Calu3 (cell line): ENCODE measurements around the gene GIGYF1. TPM values are rescaled to one million over a fixed set of nuclear protein-coding genes. Genes with fewer than 3 reads are reported as not detected.

ENCODE experiments used
- BruUV-seq: library from RNA; stranded (reverse); fragments of 400-500 nt; replicated peaks from 2 replicates; lab custom pipeline; 2021; lab: Mats Ljungman, UMichigan
- CTCF ChIA-PET: fragments of 300-600 bp; sonication (Branson Sonifier 250); formaldehyde crosslinking; loops from one replicate; lab custom pipeline; 2022; ENCODE audit warnings: antibody characterized with exemption; lab: Charles Lee
- DNase-seq: peaks from one replicate; pipeline ENCODE4 v3.0.0; 2022
- H3K27ac Mint-ChIP-seq: one replicate; pipeline ENCODE4 v1.8.0; 2022; ENCODE audit warnings: mixed read lengths; ENCODE audit not compliant: unreplicated experiment
- H3K27me3 Mint-ChIP-seq: one replicate; pipeline ENCODE4 v1.8.0; 2022; ENCODE audit warnings: mixed read lengths; ENCODE audit not compliant: unreplicated experiment
- H3K36me3 Mint-ChIP-seq: one replicate; pipeline ENCODE4 v1.8.0; 2022; ENCODE audit warnings: mild to moderate bottlenecking, moderate library complexity, mixed read lengths; ENCODE audit not compliant: insufficient read depth, unreplicated experiment
- H3K4me1 Mint-ChIP-seq: one replicate; pipeline ENCODE4 v1.8.0; 2022; ENCODE audit warnings: mild to moderate bottlenecking, low read depth, mixed read lengths; ENCODE audit not compliant: unreplicated experiment
- H3K4me3 Mint-ChIP-seq: one replicate; pipeline ENCODE4 v1.8.0; 2022; ENCODE audit warnings: mild to moderate bottlenecking, low read depth, moderate library complexity, mixed read lengths; ENCODE audit not compliant: unreplicated experiment
- H3K9me3 Mint-ChIP-seq: one replicate; pipeline ENCODE4 v1.8.0; 2022; ENCODE audit warnings: low read depth, mixed read lengths; ENCODE audit not compliant: unreplicated experiment
- CTCF ChIP-seq: fragments of 200-600 bp; IDR thresholded peaks from one replicate; pipeline ENCODE4 v1.8.0; 2022; ENCODE audit warnings: antibody characterized with exemption; ENCODE audit not compliant: unreplicated experiment
- intact Hi-C: fragments of 100-400 bp; cut with micrococcal nuclease; formaldehyde crosslinking; loops from one replicate; pipeline ENCODE4 v1.10.0; 2022; ENCODE audit not compliant: unreplicated experiment
- total RNA-seq: library from RNA; stranded (reverse); gene quantifications from 2 replicates; pipeline ENCODE4 v1.2.3, GENCODE V29; 2022

GIGYF1 gene
- total RNA-seq, 1 experiment from 2014 or later: 30.8 TPM

DNA sequence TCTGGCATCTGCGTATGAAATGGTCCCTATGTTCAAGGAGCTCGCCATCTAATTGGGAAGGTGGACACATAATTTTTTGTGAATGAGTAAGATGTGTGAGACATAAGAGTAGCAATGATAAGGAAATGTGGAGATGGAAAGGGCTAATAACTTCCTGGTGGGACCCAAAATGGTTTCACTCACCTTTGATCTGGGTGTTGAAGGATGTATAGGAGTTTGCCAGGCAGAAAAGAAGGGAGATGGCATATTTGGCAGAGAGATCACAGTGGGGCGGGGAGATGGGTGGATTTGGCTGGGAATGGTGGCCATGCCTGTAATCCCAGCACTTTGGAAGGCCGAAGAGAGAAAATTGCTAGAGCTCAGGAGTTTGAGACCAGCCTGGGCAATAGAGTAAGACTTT, 16.4 kb upstream of the GIGYF1 start:
- BruUV-seq: no TSS peak
- CTCF ChIA-PET: no interaction called here
- intact Hi-C loops: no loop called here

GRCh38 chr7:100708395-100708794, 14.3 kb upstream of the GIGYF1 start:
- H3K9me3 Mint-ChIP-seq: no peaks in the 10 kb centered on the region
- H3K4me3 Mint-ChIP-seq: no peak overlapping the region
- H3K27ac Mint-ChIP-seq: no peak overlapping the region
- CTCF ChIA-PET: no interaction called here
- no peak for TF ChIP-seq CTCF
- H3K36me3 Mint-ChIP-seq: peaks cover 25% of the 10 kb centered on the region
- no peaks in the 10 kb centered on the region for H3K4me1 Mint-ChIP-seq
- intact Hi-C loops: no loop called here
- no peaks in the 10 kb centered on the region for H3K27me3 Mint-ChIP-seq
- no peak for DNase-seq
- no TSS peak for BruUV-seq

More for the DNA sequence above, 16.4 kb upstream of the GIGYF1 start:
- Mint-ChIP-seq H3K4me1 (no peaks in the 10 kb centered on the region), H3K27ac (no peak overlapping the region), H3K4me3 (no peak overlapping the region), H3K27me3 (peaks cover 7% of the 10 kb centered on the region), H3K9me3 (no peaks in the 10 kb centered on the region), H3K36me3 (peaks cover 22% of the 10 kb centered on the region)
- no peak for TF ChIP-seq CTCF
- no peak for DNase-seq

DNA sequence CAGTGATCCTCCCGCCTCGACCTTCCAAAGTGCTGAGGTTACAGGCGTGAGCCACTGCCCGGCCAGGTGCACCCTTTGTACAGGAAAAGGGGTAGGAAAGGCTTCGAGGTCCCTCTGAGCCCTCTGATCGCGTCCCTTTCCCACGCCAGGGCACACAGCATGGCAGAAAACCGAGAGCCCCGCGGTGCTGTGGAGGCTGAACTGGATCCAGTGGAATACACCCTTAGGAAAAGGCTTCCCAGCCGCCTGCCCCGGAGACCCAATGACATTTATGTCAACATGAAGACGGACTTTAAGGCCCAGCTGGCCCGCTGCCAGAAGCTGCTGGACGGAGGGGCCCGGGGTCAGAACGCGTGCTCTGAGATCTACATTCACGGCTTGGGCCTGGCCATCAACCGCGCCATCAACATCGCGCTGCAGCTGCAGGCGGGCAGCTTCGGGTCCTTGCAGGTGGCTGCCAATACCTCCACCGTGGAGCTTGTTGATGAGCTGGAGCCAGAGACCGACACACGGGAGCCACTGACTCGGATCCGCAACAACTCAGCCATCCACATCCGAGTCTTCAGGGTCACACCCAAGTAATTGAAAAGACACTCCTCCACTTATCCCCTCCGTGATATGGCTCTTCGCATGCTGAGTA, 12.7 kb upstream of the GIGYF1 start:
- Mint-ChIP-seq H3K9me3 (no peaks in the 10 kb centered on the region), H3K4me3 (peak overlapping the region; percentile 95), H3K36me3 (peaks cover 25% of the 10 kb centered on the region), H3K4me1 (no peaks in the 10 kb centered on the region), H3K27ac (peak overlapping the region; percentile 80), H3K27me3 (peaks cover under 1% of the 10 kb centered on the region)
- intact Hi-C loops: loop anchor here (1.0 kb wide), 1 partner anchor 146 kb away; the partner anchor contains the start of gene SLC12A9
- CTCF ChIA-PET: interaction anchor here (1.0 kb wide), 1 partner anchor 10 kb away, joined by 3 read pairs; no protein-coding TSS in a partner anchor
- no peak for DNase-seq
- BruUV-seq: no TSS peak
- no peak for TF ChIP-seq CTCF

DNA sequence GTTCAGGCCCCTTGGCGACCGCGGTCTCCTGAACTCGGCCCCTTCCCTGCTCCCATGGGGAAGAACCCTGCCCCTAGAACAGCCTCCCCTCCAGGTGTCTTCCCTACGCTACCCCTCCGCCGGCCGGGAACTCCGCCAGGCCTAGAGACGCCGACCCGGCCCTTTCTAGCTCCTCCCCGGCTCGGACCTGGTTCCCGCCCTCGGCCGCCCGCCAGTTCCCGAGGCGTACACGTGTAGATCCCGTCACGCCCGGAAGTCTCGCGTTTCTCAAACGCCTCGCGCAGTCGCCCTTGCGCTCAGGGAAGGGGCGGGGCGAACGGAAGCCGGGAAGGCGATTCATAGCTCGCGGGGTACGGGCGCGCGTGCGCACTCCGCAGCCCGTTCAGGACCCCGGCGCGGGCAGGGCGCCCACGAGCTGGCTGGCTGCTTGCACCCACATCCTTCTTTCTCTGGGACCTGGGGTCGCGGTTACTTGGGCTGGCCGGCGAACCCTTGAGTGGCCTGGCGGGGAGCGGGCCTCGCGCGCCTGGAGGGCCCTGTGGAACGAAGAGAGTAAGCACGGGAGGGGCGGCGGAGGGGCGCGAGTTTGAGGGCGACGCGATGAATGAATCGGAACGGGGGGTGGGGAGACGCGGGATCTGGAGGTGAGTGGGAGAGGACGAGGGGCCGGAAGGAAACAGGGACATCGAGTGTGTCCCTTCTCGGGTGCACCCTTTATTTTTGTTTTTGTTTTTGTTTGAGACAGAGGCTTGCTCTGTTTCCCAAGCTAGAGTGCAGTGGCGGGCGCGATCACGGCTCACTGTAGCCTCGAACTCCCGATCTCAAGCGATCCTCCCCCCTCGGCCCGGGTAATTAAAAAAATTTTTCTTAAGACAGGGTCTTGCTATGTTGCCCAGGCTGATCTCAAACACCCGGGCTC, 12.0 kb upstream of the GIGYF1 start, which contains the start of gene POP7:
TSS of gene POP7 (plus strand) at position 369 of the 919 bp plus-strand sequence. CDS start 710 bp downstream, outside the sequence.
- TSS peak; percentile 93 for BruUV-seq
- intact Hi-C loops: loop anchor here (1.0 kb wide), 2 partner anchors 120 to 146 kb away; partner anchors contain the start of gene SLC12A9
- Mint-ChIP-seq H3K4me1 (no peaks in the 10 kb centered on the region), H3K9me3 (no peaks in the 10 kb centered on the region), H3K27me3 (peaks cover 8% of the 10 kb centered on the region), H3K4me3 (peak within 1 kb of the TSS; percentile 95), H3K36me3 (peaks cover 25% of the 10 kb centered on the region), H3K27ac (peak within 1 kb of the TSS; percentile 80)
- no peak for TF ChIP-seq CTCF
- CTCF ChIA-PET: interaction anchor here (0.5 to 1.8 kb wide), 22 partner anchors 9 to 487 kb away, joined by 3 to 25 read pairs (median 4); partner anchors contain the start of genes EPHB4, GIGYF1, MOSPD3 and SLC12A9
- DNase-seq: peak; percentile 96
